A549 (cell line): ENCODE data around the gene PPIE. TPM values are rescaled to one million over a fixed set of nuclear protein-coding genes. Genes with fewer than 3 reads are reported as not detected.

Experiments
- ATAC-seq, 2 experiments: fragments of 200-7000 bp in 1 of 2; fragments of >200 bp in 1 of 2; cut with Nextera tagmentation in 1 of 2; cut with Tn5 transposase in 1 of 2; 3 replicates each; pipeline versions ENCODE4 v1.8.0 to v1.9.1; 2018 to 2020; ENCODE audit warnings: mild to moderate bottlenecking in 1 of 2, moderate library complexity in 1 of 2
- CTCF ChIA-PET: fragments of 300-600 bp; sonication (Branson Sonifier 250); formaldehyde crosslinking; extraction: SDS; loops from one replicate; lab custom pipeline; 2021; ENCODE audit warnings: antibody characterized with exemption, inconsistent platforms; lab: Yijun Ruan, JAX
- POLR2A ChIA-PET: fragments of 350-600 bp; formaldehyde crosslinking; extraction: SDS; loops from one replicate; lab custom pipeline; 2021; ENCODE audit warnings: antibody characterized with exemption, inconsistent platforms; lab: Yijun Ruan, JAX
- DNase-seq, 2 experiments: peaks; one replicate each; pipeline versions ENCODE4 v3.0.0 to v3.0.0-alpha.2; 2011 to 2016; ENCODE audit warnings: low read depth in 1 of 2, low spot score in 1 of 2
- FAIRE-seq: peaks from 2 replicates; lab custom pipeline; 2011; peaks lifted over from hg19 to GRCh38; lab: Jason Lieb, UNC
- H3K27ac ChIP-seq, 2 experiments: fragments of >200 bp; sonication (Bioruptor Twin); formaldehyde crosslinking; 3 replicates each; pipeline ENCODE4 v1.5.1; 2016 to 2017
- H3K4me1 ChIP-seq: fragments of >200 bp; sonication (Bioruptor Twin); formaldehyde crosslinking; 3 replicates; pipeline ENCODE4 v1.6.1; 2016
- H3K4me2 ChIP-seq: fragments of >200 bp; sonication (Bioruptor Twin); formaldehyde crosslinking; 3 replicates; pipeline ENCODE4 v1.6.1; 2016
- H3K4me3 ChIP-seq: fragments of >200 bp; sonication (Bioruptor Twin); formaldehyde crosslinking; 3 replicates; pipeline ENCODE4 v1.5.1; 2016
- H3K9me3 ChIP-seq: fragments of >200 bp; sonication (Bioruptor Twin); formaldehyde crosslinking; 3 replicates; pipeline ENCODE4 v1.6.1; 2016
- ATOH8 ChIP-seq: fragments of 250-450 bp; sonication (Bioruptor Pico); IDR thresholded peaks from 2 replicates; pipeline ENCODE4 v1.5.0; 2020; ENCODE audit warnings: low read depth, mild to moderate bottlenecking, moderate library complexity
- BHLHE40 ChIP-seq: IDR thresholded peaks from 2 replicates; pipeline ENCODE4 v1.6.1; 2012; ENCODE audit warnings: low read depth, low read length, inconsistent platforms
- CEBPB ChIP-seq, 2 experiments: fragments of >200 bp in 1 of 2; sonication (Bioruptor Twin) in 1 of 2; formaldehyde crosslinking in 1 of 2; IDR thresholded peaks; 2 replicates each; pipeline ENCODE4 v1.6.1; 2012 to 2016
- CHD2 ChIP-seq: fragments of 150-350 bp; IDR thresholded peaks from 2 replicates; pipeline ENCODE4 v1.6.1; 2014; ENCODE audit warnings: low read length; ENCODE audit not compliant: partially characterized antibody
- CHD4 ChIP-seq: fragments of 200-600 bp; sonication (generic); IDR thresholded peaks from 2 replicates; pipeline ENCODE4 v1.6.1; 2016; ENCODE audit warnings: antibody characterized with exemption, mild to moderate bottlenecking, borderline replicate concordance
- EHF ChIP-seq: fragments of 250-450 bp; sonication (Bioruptor Pico); IDR thresholded peaks from 2 replicates; pipeline ENCODE4 v1.5.0; 2020; ENCODE audit warnings: mild to moderate bottlenecking
- FOXS1 ChIP-seq: fragments of 250-450 bp; sonication (Bioruptor Pico); IDR thresholded peaks from 2 replicates; pipeline ENCODE4 v1.5.0; 2020; ENCODE audit warnings: mild to moderate bottlenecking, moderate library complexity
- HDAC2 ChIP-seq: fragments of 200-600 bp; sonication (generic); IDR thresholded peaks from 2 replicates; pipeline ENCODE4 v1.6.1; 2016
- HES2 ChIP-seq: fragments of >200 bp; sonication (Bioruptor Twin); formaldehyde crosslinking; IDR thresholded peaks from 2 replicates; pipeline ENCODE4 v1.6.1; 2016
- HEYL ChIP-seq: fragments of 250-450 bp; sonication (Bioruptor Pico); IDR thresholded peaks from 2 replicates; pipeline ENCODE4 v1.8.0; 2021; ENCODE audit warnings: mild to moderate bottlenecking, moderate library complexity
- HOXB13 ChIP-seq: fragments of 250-450 bp; sonication (Bioruptor Pico); IDR thresholded peaks from 2 replicates; pipeline ENCODE4 v1.5.0; 2020; ENCODE audit warnings: low read depth, mild to moderate bottlenecking, moderate library complexity
- HOXB5 ChIP-seq: fragments of 250-450 bp; sonication (Bioruptor Pico); IDR thresholded peaks from 2 replicates; pipeline ENCODE4 v1.5.0; 2020; ENCODE audit warnings: mild to moderate bottlenecking, moderate library complexity
- JUNB ChIP-seq: fragments of >200 bp; sonication (Bioruptor Twin); formaldehyde crosslinking; IDR thresholded peaks from 2 replicates; pipeline ENCODE4 v1.6.1; 2016
- PBX3 ChIP-seq: IDR thresholded peaks from 2 replicates; pipeline ENCODE4 v1.6.1; 2012
- RCOR1 ChIP-seq: fragments of 150-350 bp; IDR thresholded peaks from 2 replicates; pipeline ENCODE4 v1.6.1; 2014; ENCODE audit warnings: antibody characterized with exemption, low read length, low read depth
- SREBF2 ChIP-seq: fragments of 450-650 bp; IDR thresholded peaks from 2 replicates; pipeline ENCODE4 v1.6.1; 2014; ENCODE audit warnings: mild to moderate bottlenecking, moderate library complexity
- TFCP2L1 ChIP-seq: fragments of 250-450 bp; sonication (Bioruptor Pico); IDR thresholded peaks from 2 replicates; pipeline ENCODE4 v1.5.0; 2021; ENCODE audit warnings: mild to moderate bottlenecking
- USF2 ChIP-seq: fragments of 450-650 bp; IDR thresholded peaks from 2 replicates; pipeline ENCODE4 v1.6.1; 2014; ENCODE audit warnings: antibody characterized with exemption
- WGBS: methylation state at CpG from one replicate; pipeline ENCODE4 v1.1.6; 2017; ENCODE audit errors: missing lambda C conversion rate; 5-methylcytosine and 5-hydroxymethylcytosine counted together
- polyA plus RNA-seq, 4 experiments: library from polyadenylated mRNA; depleted of rRNA in 3 of 4; stranded (reverse); fragments of >200 nt; fragmentation: RNase III in 1 of 4; extraction: RNeasy Plus Mini Kit Qiagen cat#74134 plus additional on column Dnase treatment in 1 of 4; gene quantifications; 2 replicates in 3 of 4; 3 replicates in 1 of 4; pipeline ENCODE4 v1.2.3, GENCODE V29; 2011 to 2017
- TF ChIP-seq, protein P1 (sequence below): fragments of >200 bp; sonication (Bioruptor Twin); formaldehyde crosslinking; IDR thresholded peaks from 3 replicates; pipeline ENCODE4 v1.5.1; 2016
- TF ChIP-seq, protein P2 (sequence below): fragments of 200-600 bp; sonication (generic); IDR thresholded peaks from 2 replicates; pipeline ENCODE4 v1.6.1; 2016; ENCODE audit warnings: antibody characterized with exemption, mild to moderate bottlenecking, moderate library complexity
- TF ChIP-seq, protein P3 (sequence below): fragments of 150-350 bp; IDR thresholded peaks from 2 replicates; pipeline ENCODE4 v1.6.1; 2014; ENCODE audit warnings: low read depth, mild to moderate bottlenecking, low read length

PPIE gene
- polyA plus RNA-seq, 2 of the 4 experiments (the other 2 are of a cell fraction): 46.6 to 75.6 TPM

- no peak for TF ChIP-seq HES2
- no peak for TF ChIP-seq BHLHE40
- no peak for TF ChIP-seq TFCP2L1
Observed at GRCh38 chr1:39722495-39722894, 16.2 kb upstream of the PPIE start (continued).

DNA sequence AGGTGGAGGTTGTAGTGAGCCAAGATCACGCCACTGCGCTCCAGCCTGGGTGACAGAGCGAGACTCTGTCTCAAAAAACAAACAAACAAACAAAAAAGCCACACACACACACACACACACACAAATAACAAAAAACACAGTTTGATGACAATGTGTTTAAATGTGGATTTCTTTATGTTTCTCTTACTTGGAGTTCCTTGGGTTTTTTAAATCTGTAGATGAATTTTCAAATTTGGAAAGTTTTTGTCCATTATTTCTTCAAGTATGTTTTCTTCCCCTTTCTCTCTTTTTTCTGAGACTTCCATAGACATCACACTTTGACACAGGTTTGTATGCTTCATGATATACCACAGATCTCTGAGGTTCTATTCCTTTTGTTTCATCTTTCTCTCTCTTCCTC is 12.1 kb upstream of the PPIE start:
- FAIRE-seq: no peak
- no peak for TF ChIP-seq CEBPB (IDR thresholded peaks at IDR 0.05)
- no peak for TF ChIP-seq JUNB
- no peak for TF ChIP-seq RCOR1
- TF ChIP-seq HEYL (CRISPR knock-in tag): no peak
- TF ChIP-seq, protein P1, sequence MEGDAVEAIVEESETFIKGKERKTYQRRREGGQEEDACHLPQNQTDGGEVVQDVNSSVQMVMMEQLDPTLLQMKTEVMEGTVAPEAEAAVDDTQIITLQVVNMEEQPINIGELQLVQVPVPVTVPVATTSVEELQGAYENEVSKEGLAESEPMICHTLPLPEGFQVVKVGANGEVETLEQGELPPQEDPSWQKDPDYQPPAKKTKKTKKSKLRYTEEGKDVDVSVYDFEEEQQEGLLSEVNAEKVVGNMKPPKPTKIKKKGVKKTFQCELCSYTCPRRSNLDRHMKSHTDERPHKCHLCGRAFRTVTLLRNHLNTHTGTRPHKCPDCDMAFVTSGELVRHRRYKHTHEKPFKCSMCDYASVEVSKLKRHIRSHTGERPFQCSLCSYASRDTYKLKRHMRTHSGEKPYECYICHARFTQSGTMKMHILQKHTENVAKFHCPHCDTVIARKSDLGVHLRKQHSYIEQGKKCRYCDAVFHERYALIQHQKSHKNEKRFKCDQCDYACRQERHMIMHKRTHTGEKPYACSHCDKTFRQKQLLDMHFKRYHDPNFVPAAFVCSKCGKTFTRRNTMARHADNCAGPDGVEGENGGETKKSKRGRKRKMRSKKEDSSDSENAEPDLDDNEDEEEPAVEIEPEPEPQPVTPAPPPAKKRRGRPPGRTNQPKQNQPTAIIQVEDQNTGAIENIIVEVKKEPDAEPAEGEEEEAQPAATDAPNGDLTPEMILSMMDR: no peak
- TF ChIP-seq ATOH8 (CRISPR knock-in tag): no peak
- TF ChIP-seq EHF (CRISPR knock-in tag): no peak
- TF ChIP-seq CHD2: no peak
- TF ChIP-seq SREBF2: no peak
- TF ChIP-seq HDAC2: no peak
- no peak for TF ChIP-seq PBX3
- no peak for TF ChIP-seq FOXS1
- TF ChIP-seq USF2: no peak
- TF ChIP-seq, protein P2, sequence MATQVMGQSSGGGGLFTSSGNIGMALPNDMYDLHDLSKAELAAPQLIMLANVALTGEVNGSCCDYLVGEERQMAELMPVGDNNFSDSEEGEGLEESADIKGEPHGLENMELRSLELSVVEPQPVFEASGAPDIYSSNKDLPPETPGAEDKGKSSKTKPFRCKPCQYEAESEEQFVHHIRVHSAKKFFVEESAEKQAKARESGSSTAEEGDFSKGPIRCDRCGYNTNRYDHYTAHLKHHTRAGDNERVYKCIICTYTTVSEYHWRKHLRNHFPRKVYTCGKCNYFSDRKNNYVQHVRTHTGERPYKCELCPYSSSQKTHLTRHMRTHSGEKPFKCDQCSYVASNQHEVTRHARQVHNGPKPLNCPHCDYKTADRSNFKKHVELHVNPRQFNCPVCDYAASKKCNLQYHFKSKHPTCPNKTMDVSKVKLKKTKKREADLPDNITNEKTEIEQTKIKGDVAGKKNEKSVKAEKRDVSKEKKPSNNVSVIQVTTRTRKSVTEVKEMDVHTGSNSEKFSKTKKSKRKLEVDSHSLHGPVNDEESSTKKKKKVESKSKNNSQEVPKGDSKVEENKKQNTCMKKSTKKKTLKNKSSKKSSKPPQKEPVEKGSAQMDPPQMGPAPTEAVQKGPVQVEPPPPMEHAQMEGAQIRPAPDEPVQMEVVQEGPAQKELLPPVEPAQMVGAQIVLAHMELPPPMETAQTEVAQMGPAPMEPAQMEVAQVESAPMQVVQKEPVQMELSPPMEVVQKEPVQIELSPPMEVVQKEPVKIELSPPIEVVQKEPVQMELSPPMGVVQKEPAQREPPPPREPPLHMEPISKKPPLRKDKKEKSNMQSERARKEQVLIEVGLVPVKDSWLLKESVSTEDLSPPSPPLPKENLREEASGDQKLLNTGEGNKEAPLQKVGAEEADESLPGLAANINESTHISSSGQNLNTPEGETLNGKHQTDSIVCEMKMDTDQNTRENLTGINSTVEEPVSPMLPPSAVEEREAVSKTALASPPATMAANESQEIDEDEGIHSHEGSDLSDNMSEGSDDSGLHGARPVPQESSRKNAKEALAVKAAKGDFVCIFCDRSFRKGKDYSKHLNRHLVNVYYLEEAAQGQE: no peak
- TF ChIP-seq BHLHE40: no peak
- TF ChIP-seq, protein P3, sequence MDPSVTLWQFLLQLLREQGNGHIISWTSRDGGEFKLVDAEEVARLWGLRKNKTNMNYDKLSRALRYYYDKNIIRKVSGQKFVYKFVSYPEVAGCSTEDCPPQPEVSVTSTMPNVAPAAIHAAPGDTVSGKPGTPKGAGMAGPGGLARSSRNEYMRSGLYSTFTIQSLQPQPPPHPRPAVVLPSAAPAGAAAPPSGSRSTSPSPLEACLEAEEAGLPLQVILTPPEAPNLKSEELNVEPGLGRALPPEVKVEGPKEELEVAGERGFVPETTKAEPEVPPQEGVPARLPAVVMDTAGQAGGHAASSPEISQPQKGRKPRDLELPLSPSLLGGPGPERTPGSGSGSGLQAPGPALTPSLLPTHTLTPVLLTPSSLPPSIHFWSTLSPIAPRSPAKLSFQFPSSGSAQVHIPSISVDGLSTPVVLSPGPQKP: no peak
- no peak for TF ChIP-seq HES2
- no peak for TF ChIP-seq CHD4
- no peak for TF ChIP-seq HOXB5 (CRISPR knock-in tag)
- TF ChIP-seq HOXB13: no peak

More for the DNA sequence above, 12.1 kb upstream of the PPIE start:
- ChIA-PET POLR2A (no interaction called here), CTCF (interaction anchor here (0.7 to 1.0 kb wide), 2 partner anchors 193 to 247 kb away, joined by 3 to 4 read pairs; no protein-coding TSS in a partner anchor)
- no peak for DNase-seq
- Histone ChIP-seq H3K27ac (no peak overlapping the region), H3K4me3 (no peak overlapping the region), H3K9me3 (no peaks in the 10 kb centered on the region), H3K4me2 (no peak overlapping the region), H3K4me1 (no peaks in the 10 kb centered on the region)
- no peak for ATAC-seq
- 74% methylated on average over 3 of the region's 3 CpGs for WGBS
